GM23338 (cell line): ENCODE measurements around the gene TARS3. TPM values are rescaled to one million over a fixed set of nuclear protein-coding genes. Genes with fewer than 3 reads are reported as not detected.

Experiments used
- ATAC-seq: fragments of 200-7000 bp; cut with Tn5 transposase; 3 replicates; pipeline ENCODE4 v1.9.1; 2020
- DNase-seq: peaks from one replicate; pipeline ENCODE4 v3.0.0-alpha.2; 2015; ENCODE audit warnings: low spot score
- H2AFZ ChIP-seq: fragments of 200-600 bp; sonication (generic); 2 replicates; pipeline ENCODE4 v1.8.0; 2016; ENCODE audit warnings: antibody characterized with exemption, mild to moderate bottlenecking, moderate library complexity
- H3F3A ChIP-seq: fragments of 200-600 bp; sonication (generic); replicated peaks from 2 replicates; pipeline ENCODE4 v1.8.0; 2017; ENCODE audit warnings: antibody characterized with exemption, mixed run types, low read depth
- H3K27ac ChIP-seq: fragments of 200-600 bp; sonication (generic); 2 replicates; pipeline ENCODE4 v1.6.1; 2016; ENCODE audit warnings: low read depth
- H3K27me3 ChIP-seq: fragments of 200-600 bp; sonication (generic); 2 replicates; pipeline ENCODE4 v1.8.0; 2016; ENCODE audit warnings: mild to moderate bottlenecking, mixed run types, moderate library complexity; ENCODE audit not compliant: insufficient read depth
- H3K36me3 ChIP-seq: fragments of 200-600 bp; sonication (generic); 2 replicates; pipeline ENCODE4 v1.8.0; 2016; ENCODE audit warnings: mild to moderate bottlenecking; ENCODE audit not compliant: insufficient read depth
- H3K4me1 ChIP-seq: fragments of 200-600 bp; sonication (generic); 2 replicates; pipeline ENCODE4 v1.8.0; 2016; ENCODE audit warnings: mild to moderate bottlenecking, moderate library complexity; ENCODE audit not compliant: insufficient read depth
- H3K4me2 ChIP-seq: fragments of 200-600 bp; sonication (generic); 2 replicates; pipeline ENCODE4 v1.7.1; 2017; ENCODE audit warnings: mixed run types
- H3K4me3 ChIP-seq: fragments of 200-600 bp; sonication (generic); 2 replicates; pipeline ENCODE4 v1.6.1; 2016; ENCODE audit warnings: mixed run types
- H3K79me2 ChIP-seq: fragments of 200-600 bp; sonication (generic); replicated peaks from 2 replicates; pipeline ENCODE4 v1.8.0; 2017; ENCODE audit warnings: mild to moderate bottlenecking; ENCODE audit not compliant: insufficient read depth
- H3K9me2 ChIP-seq: fragments of 200-600 bp; sonication (generic); 2 replicates; pipeline ENCODE4 v1.8.0; 2017; ENCODE audit not compliant: insufficient read depth
- H4K20me1 ChIP-seq: fragments of 200-600 bp; sonication (generic); replicated peaks from 2 replicates; pipeline ENCODE4 v1.8.0; 2017; ENCODE audit warnings: mild to moderate bottlenecking; ENCODE audit not compliant: insufficient read depth
- H3K27ac Mint-ChIP-seq: 2 replicates; pipeline ENCODE4 v1.8.0; 2020; ENCODE audit warnings: inconsistent platforms, mild to moderate bottlenecking, moderate library complexity, mixed read lengths
- H3K27me3 Mint-ChIP-seq: 3 replicates; pipeline ENCODE4 v1.8.0; 2022; ENCODE audit warnings: low read depth, mild to moderate bottlenecking, moderate library complexity, mixed read lengths, inconsistent platforms; ENCODE audit not compliant: insufficient read depth, poor library complexity
- H3K36me3 Mint-ChIP-seq: 3 replicates; pipeline ENCODE4 v1.8.0; 2021; ENCODE audit warnings: low read depth, mild to moderate bottlenecking, inconsistent platforms, moderate library complexity, mixed read lengths
- H3K4me1 Mint-ChIP-seq: 3 replicates; pipeline ENCODE4 v1.8.0; 2020; ENCODE audit warnings: mild to moderate bottlenecking, inconsistent platforms, mixed read lengths
- H3K4me3 Mint-ChIP-seq: 3 replicates; pipeline ENCODE4 v1.8.0; 2021; ENCODE audit warnings: moderate library complexity, mild to moderate bottlenecking, inconsistent platforms, mixed read lengths
- H3K9me3 Mint-ChIP-seq: 3 replicates; pipeline ENCODE4 v1.8.0; 2020; ENCODE audit warnings: moderate library complexity, mild to moderate bottlenecking, inconsistent platforms, mixed read lengths
- CREB1 ChIP-seq: fragments of 250-450 bp; sonication (Bioruptor Pico); IDR thresholded peaks from 2 replicates; pipeline ENCODE4 v1.5.0; 2020; ENCODE audit warnings: low read depth, mild to moderate bottlenecking, moderate library complexity
- EZH2 ChIP-seq: fragments of 200-600 bp; sonication (generic); IDR thresholded peaks from one replicate; pipeline ENCODE4 v1.8.0; 2017; ENCODE audit warnings: antibody characterized with exemption, mild to moderate bottlenecking, low read depth; ENCODE audit not compliant: unreplicated experiment
- EZH2phosphoT487 ChIP-seq: fragments of 200-600 bp; sonication (generic); IDR thresholded peaks from one replicate; pipeline ENCODE4 v1.8.1; 2018; ENCODE audit warnings: antibody characterized with exemption; ENCODE audit not compliant: unreplicated experiment
- JUNB ChIP-seq: IDR thresholded peaks from one replicate; pipeline ENCODE4 v1.6.1; 2016; ENCODE audit warnings: antibody characterized with exemption; ENCODE audit not compliant: unreplicated experiment
- NANOG ChIP-seq: IDR thresholded peaks from 2 replicates; pipeline ENCODE4 v1.6.1; 2016; ENCODE audit warnings: antibody characterized with exemption, borderline replicate concordance
- POLR2AphosphoS5 ChIP-seq: IDR thresholded peaks from 2 replicates; pipeline ENCODE4 v1.6.1; 2016; ENCODE audit warnings: antibody characterized with exemption, low read depth
- STAT1 ChIP-seq: IDR thresholded peaks from one replicate; pipeline ENCODE4 v1.6.1; 2016; ENCODE audit warnings: antibody characterized with exemption; ENCODE audit not compliant: unreplicated experiment
- ZNF114 ChIP-seq: fragments of 250-450 bp; sonication (Bioruptor Pico); IDR thresholded peaks from 2 replicates; pipeline ENCODE4 v1.5.0; 2020; ENCODE audit warnings: mild to moderate bottlenecking, moderate library complexity
- ZNF331 ChIP-seq: fragments of 250-450 bp; sonication (Bioruptor Pico); IDR thresholded peaks from 2 replicates; pipeline ENCODE4 v1.5.0; 2020; ENCODE audit warnings: low read depth, mild to moderate bottlenecking, moderate library complexity
- polyA plus RNA-seq: library from polyadenylated mRNA; unstranded; fragments of >200 nt; fragmentation: Nextera tagmentation; extraction: Ambion mirVana; gene quantifications from 2 replicates; pipeline ENCODE4 v1.2.1, GENCODE V29; 2016
- total RNA-seq: library from RNA; depleted of rRNA; stranded (reverse); fragments of >200 nt; shearing (Covaris generic); gene quantifications from 2 replicates; pipeline ENCODE4 v1.2.3, GENCODE V29; 2014
- TF ChIP-seq, protein P1 (sequence below): fragments of 250-450 bp; sonication (Bioruptor Pico); IDR thresholded peaks from 2 replicates; pipeline ENCODE4 v1.5.0; 2020; ENCODE audit warnings: mild to moderate bottlenecking, moderate library complexity
- TF ChIP-seq, protein P2 (sequence below): IDR thresholded peaks from 2 replicates; pipeline ENCODE4 v1.6.1; 2016; ENCODE audit warnings: antibody characterized with exemption
- TF ChIP-seq, protein P3 (sequence below): IDR thresholded peaks from one replicate; pipeline ENCODE4 v1.6.1; 2018; ENCODE audit warnings: antibody characterized with exemption; ENCODE audit not compliant: unreplicated experiment
- TF ChIP-seq, protein P4 (sequence below), 2 experiments: fragments of 200-600 bp in 1 of 2; sonication (generic) in 1 of 2; conservative IDR thresholded peaks; 2 replicates each; pipeline versions ENCODE4 v1.5.1 to v1.6.1; 2016 to 2017; ENCODE audit warnings: antibody characterized with exemption in 2 of 2, low read depth in 2 of 2, mild to moderate bottlenecking in 2 of 2, moderate library complexity in 1 of 2

Gene TARS3
- total and polyA plus RNA-seq, 2 experiments from 2014 or later, result 13.0 to 15.4 TPM

DNA sequence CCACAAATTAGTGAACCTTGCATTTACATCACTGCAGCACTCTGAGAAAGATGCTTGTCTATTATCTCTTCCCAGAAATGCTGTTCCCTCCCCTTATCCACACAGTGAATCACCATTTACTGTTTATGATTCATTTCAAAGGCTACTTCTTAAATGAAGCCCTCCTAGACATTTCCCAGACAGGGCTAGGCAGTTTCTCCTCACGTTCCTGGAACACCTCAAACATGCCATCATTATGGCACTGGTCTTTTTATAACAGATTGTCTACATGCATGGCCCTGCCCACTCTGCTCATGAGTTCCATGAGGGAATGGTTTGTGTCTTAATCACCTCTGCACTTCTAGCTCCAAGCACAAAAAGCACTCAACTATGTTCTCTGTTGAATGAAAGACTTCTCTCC is 39.9 kb downstream of the TARS3 start:
- Histone ChIP-seq H3K4me2 (no peak overlapping the region), H3K9me2 (no peaks in the 10 kb centered on the region), H2AFZ (no peak overlapping the region), H3K36me3 (no peaks in the 10 kb centered on the region), H4K20me1 (no peaks in the 10 kb centered on the region), H3K27ac (no peak overlapping the region), H3K27me3 (no peaks in the 10 kb centered on the region), H3K4me1 (no peaks in the 10 kb centered on the region), H3K79me2 (no peaks in the 10 kb centered on the region), H3K4me3 (no peak overlapping the region), H3F3A (no peaks in the 10 kb centered on the region)
- H3K9me3 Mint-ChIP-seq, result no peaks in the 10 kb centered on the region
- DNase-seq (no peak), ATAC-seq (no peak)
- no peaks in the 10 kb centered on the region for H3K36me3 Mint-ChIP-seq
- H3K4me1 Mint-ChIP-seq, result no peaks in the 10 kb centered on the region
- no peak for TF ChIP-seq CREB1 (CRISPR knock-in tag)
- TF ChIP-seq, protein P1, sequence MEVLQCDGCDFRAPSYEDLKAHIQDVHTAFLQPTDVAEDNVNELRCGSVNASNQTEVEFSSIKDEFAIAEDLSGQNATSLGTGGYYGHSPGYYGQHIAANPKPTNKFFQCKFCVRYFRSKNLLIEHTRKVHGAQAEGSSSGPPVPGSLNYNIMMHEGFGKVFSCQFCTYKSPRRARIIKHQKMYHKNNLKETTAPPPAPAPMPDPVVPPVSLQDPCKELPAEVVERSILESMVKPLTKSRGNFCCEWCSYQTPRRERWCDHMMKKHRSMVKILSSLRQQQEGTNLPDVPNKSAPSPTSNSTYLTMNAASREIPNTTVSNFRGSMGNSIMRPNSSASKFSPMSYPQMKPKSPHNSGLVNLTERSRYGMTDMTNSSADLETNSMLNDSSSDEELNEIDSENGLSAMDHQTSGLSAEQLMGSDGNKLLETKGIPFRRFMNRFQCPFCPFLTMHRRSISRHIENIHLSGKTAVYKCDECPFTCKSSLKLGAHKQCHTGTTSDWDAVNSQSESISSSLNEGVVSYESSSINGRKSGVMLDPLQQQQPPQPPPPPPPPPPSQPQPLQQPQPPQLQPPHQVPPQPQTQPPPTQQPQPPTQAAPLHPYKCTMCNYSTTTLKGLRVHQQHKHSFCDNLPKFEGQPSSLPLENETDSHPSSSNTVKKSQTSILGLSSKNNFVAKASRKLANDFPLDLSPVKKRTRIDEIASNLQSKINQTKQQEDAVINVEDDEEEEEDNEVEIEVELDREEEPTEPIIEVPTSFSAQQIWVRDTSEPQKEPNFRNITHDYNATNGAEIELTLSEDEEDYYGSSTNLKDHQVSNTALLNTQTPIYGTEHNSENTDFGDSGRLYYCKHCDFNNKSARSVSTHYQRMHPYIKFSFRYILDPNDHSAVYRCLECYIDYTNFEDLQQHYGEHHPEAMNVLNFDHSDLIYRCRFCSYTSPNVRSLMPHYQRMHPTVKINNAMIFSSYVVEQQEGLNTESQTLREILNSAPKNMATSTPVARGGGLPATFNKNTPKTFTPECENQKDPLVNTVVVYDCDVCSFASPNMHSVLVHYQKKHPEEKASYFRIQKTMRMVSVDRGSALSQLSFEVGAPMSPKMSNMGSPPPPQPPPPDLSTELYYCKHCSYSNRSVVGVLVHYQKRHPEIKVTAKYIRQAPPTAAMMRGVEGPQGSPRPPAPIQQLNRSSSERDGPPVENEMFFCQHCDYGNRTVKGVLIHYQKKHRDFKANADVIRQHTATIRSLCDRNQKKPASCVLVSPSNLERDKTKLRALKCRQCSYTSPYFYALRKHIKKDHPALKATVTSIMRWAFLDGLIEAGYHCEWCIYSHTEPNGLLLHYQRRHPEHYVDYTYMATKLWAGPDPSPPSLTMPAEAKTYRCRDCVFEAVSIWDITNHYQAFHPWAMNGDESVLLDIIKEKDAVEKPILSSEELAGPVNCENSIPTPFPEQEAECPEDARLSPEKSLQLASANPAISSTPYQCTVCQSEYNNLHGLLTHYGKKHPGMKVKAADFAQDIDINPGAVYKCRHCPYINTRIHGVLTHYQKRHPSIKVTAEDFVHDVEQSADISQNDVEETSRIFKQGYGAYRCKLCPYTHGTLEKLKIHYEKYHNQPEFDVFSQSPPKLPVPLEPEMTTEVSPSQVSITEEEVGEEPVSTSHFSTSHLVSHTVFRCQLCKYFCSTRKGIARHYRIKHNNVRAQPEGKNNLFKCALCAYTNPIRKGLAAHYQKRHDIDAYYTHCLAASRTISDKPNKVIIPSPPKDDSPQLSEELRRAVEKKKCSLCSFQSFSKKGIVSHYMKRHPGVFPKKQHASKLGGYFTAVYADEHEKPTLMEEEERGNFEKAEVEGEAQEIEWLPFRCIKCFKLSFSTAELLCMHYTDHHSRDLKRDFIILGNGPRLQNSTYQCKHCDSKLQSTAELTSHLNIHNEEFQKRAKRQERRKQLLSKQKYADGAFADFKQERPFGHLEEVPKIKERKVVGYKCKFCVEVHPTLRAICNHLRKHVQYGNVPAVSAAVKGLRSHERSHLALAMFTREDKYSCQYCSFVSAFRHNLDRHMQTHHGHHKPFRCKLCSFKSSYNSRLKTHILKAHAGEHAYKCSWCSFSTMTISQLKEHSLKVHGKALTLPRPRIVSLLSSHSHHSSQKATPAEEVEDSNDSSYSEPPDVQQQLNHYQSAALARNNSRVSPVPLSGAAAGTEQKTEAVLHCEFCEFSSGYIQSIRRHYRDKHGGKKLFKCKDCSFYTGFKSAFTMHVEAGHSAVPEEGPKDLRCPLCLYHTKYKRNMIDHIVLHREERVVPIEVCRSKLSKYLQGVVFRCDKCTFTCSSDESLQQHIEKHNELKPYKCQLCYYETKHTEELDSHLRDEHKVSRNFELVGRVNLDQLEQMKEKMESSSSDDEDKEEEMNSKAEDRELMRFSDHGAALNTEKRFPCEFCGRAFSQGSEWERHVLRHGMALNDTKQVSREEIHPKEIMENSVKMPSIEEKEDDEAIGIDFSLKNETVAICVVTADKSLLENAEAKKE, result no peak
- TF ChIP-seq, protein P2, sequence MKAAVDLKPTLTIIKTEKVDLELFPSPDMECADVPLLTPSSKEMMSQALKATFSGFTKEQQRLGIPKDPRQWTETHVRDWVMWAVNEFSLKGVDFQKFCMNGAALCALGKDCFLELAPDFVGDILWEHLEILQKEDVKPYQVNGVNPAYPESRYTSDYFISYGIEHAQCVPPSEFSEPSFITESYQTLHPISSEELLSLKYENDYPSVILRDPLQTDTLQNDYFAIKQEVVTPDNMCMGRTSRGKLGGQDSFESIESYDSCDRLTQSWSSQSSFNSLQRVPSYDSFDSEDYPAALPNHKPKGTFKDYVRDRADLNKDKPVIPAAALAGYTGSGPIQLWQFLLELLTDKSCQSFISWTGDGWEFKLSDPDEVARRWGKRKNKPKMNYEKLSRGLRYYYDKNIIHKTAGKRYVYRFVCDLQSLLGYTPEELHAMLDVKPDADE, result no peak
- TF ChIP-seq POLR2AphosphoS5, result no peak
- TF ChIP-seq STAT1, result no peak
- TF ChIP-seq, protein P3, sequence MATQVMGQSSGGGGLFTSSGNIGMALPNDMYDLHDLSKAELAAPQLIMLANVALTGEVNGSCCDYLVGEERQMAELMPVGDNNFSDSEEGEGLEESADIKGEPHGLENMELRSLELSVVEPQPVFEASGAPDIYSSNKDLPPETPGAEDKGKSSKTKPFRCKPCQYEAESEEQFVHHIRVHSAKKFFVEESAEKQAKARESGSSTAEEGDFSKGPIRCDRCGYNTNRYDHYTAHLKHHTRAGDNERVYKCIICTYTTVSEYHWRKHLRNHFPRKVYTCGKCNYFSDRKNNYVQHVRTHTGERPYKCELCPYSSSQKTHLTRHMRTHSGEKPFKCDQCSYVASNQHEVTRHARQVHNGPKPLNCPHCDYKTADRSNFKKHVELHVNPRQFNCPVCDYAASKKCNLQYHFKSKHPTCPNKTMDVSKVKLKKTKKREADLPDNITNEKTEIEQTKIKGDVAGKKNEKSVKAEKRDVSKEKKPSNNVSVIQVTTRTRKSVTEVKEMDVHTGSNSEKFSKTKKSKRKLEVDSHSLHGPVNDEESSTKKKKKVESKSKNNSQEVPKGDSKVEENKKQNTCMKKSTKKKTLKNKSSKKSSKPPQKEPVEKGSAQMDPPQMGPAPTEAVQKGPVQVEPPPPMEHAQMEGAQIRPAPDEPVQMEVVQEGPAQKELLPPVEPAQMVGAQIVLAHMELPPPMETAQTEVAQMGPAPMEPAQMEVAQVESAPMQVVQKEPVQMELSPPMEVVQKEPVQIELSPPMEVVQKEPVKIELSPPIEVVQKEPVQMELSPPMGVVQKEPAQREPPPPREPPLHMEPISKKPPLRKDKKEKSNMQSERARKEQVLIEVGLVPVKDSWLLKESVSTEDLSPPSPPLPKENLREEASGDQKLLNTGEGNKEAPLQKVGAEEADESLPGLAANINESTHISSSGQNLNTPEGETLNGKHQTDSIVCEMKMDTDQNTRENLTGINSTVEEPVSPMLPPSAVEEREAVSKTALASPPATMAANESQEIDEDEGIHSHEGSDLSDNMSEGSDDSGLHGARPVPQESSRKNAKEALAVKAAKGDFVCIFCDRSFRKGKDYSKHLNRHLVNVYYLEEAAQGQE, result no peak
- TF ChIP-seq ZNF114, result no peak
- TF ChIP-seq EZH2phosphoT487, result no peak
- TF ChIP-seq JUNB, result no peak
- TF ChIP-seq, protein P4, sequence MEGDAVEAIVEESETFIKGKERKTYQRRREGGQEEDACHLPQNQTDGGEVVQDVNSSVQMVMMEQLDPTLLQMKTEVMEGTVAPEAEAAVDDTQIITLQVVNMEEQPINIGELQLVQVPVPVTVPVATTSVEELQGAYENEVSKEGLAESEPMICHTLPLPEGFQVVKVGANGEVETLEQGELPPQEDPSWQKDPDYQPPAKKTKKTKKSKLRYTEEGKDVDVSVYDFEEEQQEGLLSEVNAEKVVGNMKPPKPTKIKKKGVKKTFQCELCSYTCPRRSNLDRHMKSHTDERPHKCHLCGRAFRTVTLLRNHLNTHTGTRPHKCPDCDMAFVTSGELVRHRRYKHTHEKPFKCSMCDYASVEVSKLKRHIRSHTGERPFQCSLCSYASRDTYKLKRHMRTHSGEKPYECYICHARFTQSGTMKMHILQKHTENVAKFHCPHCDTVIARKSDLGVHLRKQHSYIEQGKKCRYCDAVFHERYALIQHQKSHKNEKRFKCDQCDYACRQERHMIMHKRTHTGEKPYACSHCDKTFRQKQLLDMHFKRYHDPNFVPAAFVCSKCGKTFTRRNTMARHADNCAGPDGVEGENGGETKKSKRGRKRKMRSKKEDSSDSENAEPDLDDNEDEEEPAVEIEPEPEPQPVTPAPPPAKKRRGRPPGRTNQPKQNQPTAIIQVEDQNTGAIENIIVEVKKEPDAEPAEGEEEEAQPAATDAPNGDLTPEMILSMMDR (conservative IDR thresholded peaks at IDR 0.05; ENCODE audit: low read depth in 2 of 2), result no peak
- no peak for TF ChIP-seq EZH2
- no peak for TF ChIP-seq ZNF331
- TF ChIP-seq NANOG, result no peak
- H3K27me3 Mint-ChIP-seq, result no peaks in the 10 kb centered on the region
- H3K27ac Mint-ChIP-seq, result no peak overlapping the region
- H3K4me3 Mint-ChIP-seq, result no peak overlapping the region
